Omental fat pad (tissue), 4 donors: Measurements from ENCODE around the gene LCN15. TPM values are rescaled to one million over a fixed set of nuclear protein-coding genes. Genes with fewer than 3 reads are reported as not detected.

Experiments
- ATAC-seq: fragments of 150-250 bp; one replicate; pipeline ENCODE4 v1.9.1; 2016; ENCODE audit warnings: mild to moderate bottlenecking, moderate library complexity; ENCODE audit not compliant: low FRiP score
- DNase-seq: peaks from one replicate; pipeline ENCODE4 v3.0.0-alpha.2; 2019; ENCODE audit warnings: low spot score
- CTCF ChIP-seq, 3 donors: fragments of 450-650 bp; IDR thresholded peaks; one replicate each; pipeline ENCODE4 v1.5.1; 2016 to 2017; ENCODE audit warnings: antibody characterized with exemption in 3 of 3, mild to moderate bottlenecking in 3 of 3, moderate library complexity in 2 of 3
- total RNA-seq, 4 donors: library from RNA; depleted of rRNA; stranded (reverse); fragments of >200 nt; gene quantifications; one replicate each; pipeline ENCODE4 v1.1.0, GENCODE V29; 2016

The LCN15 gene
- total RNA-seq, 4 donors from 2014 or later, result not detected

- no peak for TF ChIP-seq CTCF (IDR thresholded peaks at IDR 0.05)
- no peak for ATAC-seq
- DNase-seq, result no peak
These were observed 29.4 kb downstream of the LCN15 start for GRCh38 chr9:136734837-136735496.

GRCh38 chr9:136733611-136734010 is 30.7 kb downstream of the LCN15 start:
- no peak for ATAC-seq
- no peak for TF ChIP-seq CTCF (IDR thresholded peaks at IDR 0.05)
- DNase-seq, result no peak

GRCh38 chr9:136732444-136733178 is 31.7 kb downstream of the LCN15 start:
- no peak for ATAC-seq
- TF ChIP-seq CTCF (IDR thresholded peaks at IDR 0.05), result no peak
- no peak for DNase-seq

- ATAC-seq, result no peak
- TF ChIP-seq CTCF (IDR thresholded peaks at IDR 0.05), result no peak
These were observed 34.4 kb downstream of the LCN15 start for GRCh38 chr9:136729926-136730325.

GRCh38 chr9:136729144-136729543 is 35.2 kb downstream of the LCN15 start:
- no peak for DNase-seq
- TF ChIP-seq CTCF (IDR thresholded peaks at IDR 0.05), result no peak
- ATAC-seq, result no peak

More at GRCh38 chr9:136729926-136730325, 34.4 kb downstream of the LCN15 start:
- no peak for DNase-seq

- ATAC-seq (peak; percentile 26), DNase-seq (no peak)
- no peak for TF ChIP-seq CTCF (IDR thresholded peaks at IDR 0.05)
These were observed 35.7 kb downstream of the LCN15 start for GRCh38 chr9:136728548-136729123.
